H9 (cell line): Measurements from ENCODE around the gene G6PC1. TPM values are rescaled to one million over a fixed set of nuclear protein-coding genes. Genes with fewer than 3 reads are reported as not detected.

Source experiments
- DNase-seq: peaks from one replicate; pipeline ENCODE4 v3.0.0-alpha.2; 2017
- H2AFZ ChIP-seq: one replicate; pipeline ENCODE4 v1.6.1; 2013; ENCODE audit warnings: mild to moderate bottlenecking, low read length, control low read depth, moderate library complexity
- H2AK5ac ChIP-seq: 2 replicates; pipeline ENCODE4 v1.6.1; 2013; ENCODE audit warnings: low read length, control low read depth, mixed read lengths; ENCODE audit not compliant: insufficient read length
- H2BK120ac ChIP-seq: one replicate; pipeline ENCODE4 v1.6.1; 2013; ENCODE audit warnings: low read depth, mild to moderate bottlenecking, low read length, control low read depth, inconsistent platforms; ENCODE audit not compliant: poor library complexity, severe bottlenecking
- H2BK12ac ChIP-seq: 2 replicates; pipeline ENCODE4 v1.6.1; 2013; ENCODE audit warnings: low read length, control low read depth, mixed read lengths, low read depth; ENCODE audit not compliant: insufficient read length
- H2BK15ac ChIP-seq: 2 replicates; pipeline ENCODE4 v1.6.1; 2013; ENCODE audit warnings: low read depth, low read length, control low read depth
- H2BK20ac ChIP-seq: one replicate; pipeline ENCODE4 v1.6.1; 2013; ENCODE audit warnings: low read depth, mild to moderate bottlenecking, low read length, control low read depth, inconsistent platforms; ENCODE audit not compliant: poor library complexity, severe bottlenecking
- H2BK5ac ChIP-seq: 2 replicates; pipeline ENCODE4 v1.6.1; 2013; ENCODE audit warnings: low read length, control low read depth, mixed read lengths; ENCODE audit not compliant: insufficient read length
- H3K14ac ChIP-seq: 2 replicates; pipeline ENCODE4 v1.6.1; 2013; ENCODE audit warnings: low read length, control low read depth; ENCODE audit not compliant: insufficient read depth
- H3K18ac ChIP-seq: 2 replicates; pipeline ENCODE4 v1.6.1; 2013; ENCODE audit warnings: low read depth, mild to moderate bottlenecking, mixed read lengths, low read length, control low read depth; ENCODE audit not compliant: insufficient read length
- H3K23ac ChIP-seq: 2 replicates; pipeline ENCODE4 v1.6.1; 2013; ENCODE audit warnings: low read length, control low read depth, mixed read lengths, low read depth; ENCODE audit not compliant: insufficient read length
- H3K23me2 ChIP-seq: 2 replicates; pipeline ENCODE4 v1.6.1; 2013; ENCODE audit warnings: low read depth, mild to moderate bottlenecking, mixed read lengths, low read length, control low read depth; ENCODE audit not compliant: insufficient read length, poor library complexity, severe bottlenecking
- H3K27ac ChIP-seq: 2 replicates; pipeline ENCODE4 v1.5.1; 2013; ENCODE audit warnings: low read length, control low read depth, mixed read lengths, low read depth; ENCODE audit not compliant: insufficient read length
- H3K27me3 ChIP-seq: 2 replicates; pipeline ENCODE4 v1.6.1; 2013; ENCODE audit warnings: low read length, control low read depth, inconsistent platforms; ENCODE audit not compliant: insufficient read depth
- H3K4ac ChIP-seq: 2 replicates; pipeline ENCODE4 v1.6.1; 2013; ENCODE audit warnings: low read depth, mild to moderate bottlenecking, control low read depth, inconsistent platforms, low read length, moderate library complexity
- H3K4me1 ChIP-seq: 2 replicates; pipeline ENCODE4 v1.6.1; 2013; ENCODE audit warnings: low read length, control low read depth, inconsistent platforms; ENCODE audit not compliant: insufficient read depth
- H3K4me2 ChIP-seq: 2 replicates; pipeline ENCODE4 v1.6.1; 2013; ENCODE audit warnings: low read length, control low read depth, mixed read lengths; ENCODE audit not compliant: insufficient read length, insufficient read depth
- H3K56ac ChIP-seq: 2 replicates; pipeline ENCODE4 v1.6.1; 2013; ENCODE audit warnings: low read depth, mild to moderate bottlenecking, mixed read lengths, low read length, control low read depth; ENCODE audit not compliant: insufficient read length
- H3K79me1 ChIP-seq: 2 replicates; pipeline ENCODE4 v1.6.1; 2013; ENCODE audit warnings: low read depth, mild to moderate bottlenecking, moderate library complexity, low read length, control low read depth, inconsistent platforms; ENCODE audit not compliant: insufficient read depth, poor library complexity, severe bottlenecking
- H3K79me2 ChIP-seq: 2 replicates; pipeline ENCODE4 v1.6.1; 2013; ENCODE audit warnings: low read length, control low read depth, inconsistent platforms; ENCODE audit not compliant: insufficient read depth
- H3K9ac ChIP-seq: 2 replicates; pipeline ENCODE4 v1.6.1; 2013; ENCODE audit warnings: low read length, control low read depth, mixed read lengths; ENCODE audit not compliant: insufficient read length; ENCODE audit errors: extremely low read depth
- H3K9me3 ChIP-seq: one replicate; pipeline ENCODE4 v1.6.1; 2013; ENCODE audit warnings: low read depth, low read length, inconsistent platforms; ENCODE audit not compliant: control insufficient read depth
- H3T11ph ChIP-seq: one replicate; pipeline ENCODE4 v1.6.1; 2013; ENCODE audit warnings: mild to moderate bottlenecking, low read length, control low read depth, inconsistent platforms
- H4K20me1 ChIP-seq: one replicate; pipeline ENCODE4 v1.6.1; 2013; ENCODE audit not compliant: control insufficient read depth, insufficient read length, insufficient read depth
- H4K5ac ChIP-seq: 2 replicates; pipeline ENCODE4 v1.6.1; 2013; ENCODE audit warnings: low read depth, mild to moderate bottlenecking, mixed read lengths, low read length, control low read depth; ENCODE audit not compliant: insufficient read length
- H4K8ac ChIP-seq: replicated peaks from 2 replicates; pipeline ENCODE4 v1.6.1; 2013; ENCODE audit warnings: low read length, control low read depth, mixed read lengths, low read depth; ENCODE audit not compliant: insufficient read length
- H4K91ac ChIP-seq: 2 replicates; pipeline ENCODE4 v1.6.1; 2013; ENCODE audit warnings: low read depth, mild to moderate bottlenecking, moderate library complexity, mixed read lengths, low read length, control low read depth; ENCODE audit not compliant: insufficient read length
- H3K27ac Mint-ChIP-seq, 3 experiments: 2 replicates in 2 of 3; 3 replicates in 1 of 3; pipeline ENCODE4 v1.8.0; 2020 to 2021; ENCODE audit warnings: mixed read lengths in 3 of 3, mild to moderate bottlenecking in 1 of 3, moderate library complexity in 1 of 3
- H3K27me3 Mint-ChIP-seq: 2 replicates; pipeline ENCODE4 v1.8.0; 2021; ENCODE audit warnings: low read depth, mild to moderate bottlenecking, moderate library complexity, mixed read lengths
- H3K36me3 Mint-ChIP-seq, 3 experiments: 2 replicates in 2 of 3; 3 replicates in 1 of 3; pipeline ENCODE4 v1.8.0; 2020 to 2021; ENCODE audit warnings: low read depth in 3 of 3, mixed read lengths in 3 of 3; ENCODE audit not compliant: insufficient read depth in 1 of 3
- H3K4me1 Mint-ChIP-seq, 2 experiments: 2 replicates each; pipeline ENCODE4 v1.8.0; 2020; ENCODE audit warnings: mixed read lengths in 2 of 2
- H3K4me3 Mint-ChIP-seq, 2 experiments: 2 replicates in 1 of 2; 3 replicates in 1 of 2; pipeline ENCODE4 v1.8.0; 2020 to 2021; ENCODE audit warnings: mild to moderate bottlenecking in 2 of 2, mixed read lengths in 2 of 2, moderate library complexity in 1 of 2
- H3K9me3 Mint-ChIP-seq, 2 experiments: 2 replicates in 1 of 2; 3 replicates in 1 of 2; pipeline ENCODE4 v1.8.0; 2020; ENCODE audit warnings: mild to moderate bottlenecking in 2 of 2, mixed read lengths in 2 of 2, moderate library complexity in 1 of 2
- CTCF ChIP-seq: fragments of 200-600 bp; sonication (generic); conservative IDR thresholded peaks from 3 replicates; pipeline ENCODE4 v1.8.0; 2021; ENCODE audit warnings: antibody characterized with exemption, mild to moderate bottlenecking
- WGBS: extraction: QIAGEN DNeasy Blood & Tissue Kit; methylation state at CpG from one replicate; pipeline ENCODE4 v1.1.7; 2013; ENCODE audit warnings: missing lambda C conversion rate, low lambda C conversion rate, mixed read lengths; ENCODE audit not compliant: insufficient read length; ENCODE audit errors: extremely low coverage; 5-methylcytosine and 5-hydroxymethylcytosine counted together
- total RNA-seq: library from RNA; stranded (reverse); gene quantifications from 2 replicates; pipeline ENCODE4 v1.2.1, GENCODE V29; 2021

G6PC1 gene
- total RNA-seq, 1 experiment from 2014 or later: not detected

GRCh38 chr17:42853968-42854790 lies 46.4 kb upstream of the G6PC1 start:
- H3K27me3 ChIP-seq: no peaks in the 10 kb centered on the region
- no peaks in the 10 kb centered on the region for H3K9me3 ChIP-seq
- DNase-seq: no peak
- H4K8ac ChIP-seq: no peak overlapping the region
- no peak overlapping the region for H2AFZ ChIP-seq
- no peaks in the 10 kb centered on the region for H3K79me1 ChIP-seq
- WGBS: no CpG with 5 or more reads among the region's 15 CpGs
- no peak overlapping the region for H2BK12ac ChIP-seq
- H3K18ac ChIP-seq: no peak overlapping the region
- H2BK15ac ChIP-seq: no peak overlapping the region
- Mint-ChIP-seq H3K27me3 (no peaks in the 10 kb centered on the region), H3K4me3 (no peak overlapping the region), H3K9me3 (no peaks in the 10 kb centered on the region; a peak in 1 of 5 replicates), H3K27ac (no peak overlapping the region), H3K4me1 (peaks cover 4 to 8% of the 10 kb centered on the region in 2 experiments; a peak in 2 of 4 replicates), H3K36me3 (no peaks in the 10 kb centered on the region; a peak in 1 of 7 replicates)
- no peak overlapping the region for H3K14ac ChIP-seq
- no peak overlapping the region for H3K4me2 ChIP-seq
- H3K4ac ChIP-seq: no peak overlapping the region
- no peak overlapping the region for H3K27ac ChIP-seq
- no peak overlapping the region for H3K23ac ChIP-seq
- no peak overlapping the region for H3K9ac ChIP-seq
- no peak overlapping the region for H4K91ac ChIP-seq
- H3K79me2 ChIP-seq: no peaks in the 10 kb centered on the region
- no peaks in the 10 kb centered on the region for H4K20me1 ChIP-seq
- no peak overlapping the region for H4K5ac ChIP-seq
- no peak overlapping the region for H2BK120ac ChIP-seq
- no peak overlapping the region for H3T11ph ChIP-seq
- H3K4me1 ChIP-seq: no peaks in the 10 kb centered on the region
- no peaks in the 10 kb centered on the region for H3K23me2 ChIP-seq
- no peak overlapping the region for H2BK5ac ChIP-seq
- no peak overlapping the region for H2BK20ac ChIP-seq
- no peak for TF ChIP-seq CTCF
- no peak overlapping the region for H3K56ac ChIP-seq
- H2AK5ac ChIP-seq: no peak overlapping the region
